Diencephalon (tissue), 1 donor: ENCODE data around the gene EPB41L1. TPM values are rescaled to one million over a fixed set of nuclear protein-coding genes. Genes with fewer than 3 reads are reported as not detected.

Source experiments
- total RNA-seq: library from RNA; depleted of rRNA; stranded (reverse); fragments of >200 nt; gene quantifications from one replicate; pipeline ENCODE4 v1.2.3, GENCODE V29; 2014

The EPB41L1 gene
- total RNA-seq: 133 TPM

GRCh38 chr20:36154700-36155628, at the start of gene EPB41L1:
Gene EPB41L1, plus strand, starts transcription at chr20:36154740. Its CDS starts 19,038 bp downstream, at chr20:36173778.

GRCh38 chr20:36235892-36236785, 81.6 kb downstream of the EPB41L1 start, which contains the start of gene AAR2:
Gene AAR2, plus strand, starts transcription at chr20:36236478. Its CDS starts 3,391 bp downstream, at chr20:36239869.

Other genes starting within 250 kb of the EPB41L1 start
- gene SCAND1, start 200.2 kb upstream of the EPB41L1 start, total RNA-seq: 26.5 TPM
- gene CNBD2, start 186.2 kb upstream of the EPB41L1 start, total RNA-seq: 3.7 TPM
- 25.6 TPM for gene AAR2, start 81.7 kb downstream of the EPB41L1 start, total RNA-seq
- gene DLGAP4, start 151.6 kb downstream of the EPB41L1 start, total RNA-seq: 38.3 TPM